Left ventricle myocardium inferior (tissue), 1 donor: ENCODE measurements around the gene RBM15. TPM values are rescaled to one million over a fixed set of nuclear protein-coding genes. Genes with fewer than 3 reads are reported as not detected.

ENCODE experiments used
- DNase-seq: peaks from one replicate; pipeline ENCODE4 v3.0.0-alpha.2; 2020
- H3K27ac ChIP-seq: fragments of 200-600 bp; replicated peaks from 2 replicates; pipeline ENCODE4 v1.8.0; 2021
- H3K27me3 ChIP-seq: fragments of 200-600 bp; 2 replicates; pipeline ENCODE4 v1.8.0; 2021; ENCODE audit warnings: low read depth
- H3K36me3 ChIP-seq: fragments of 200-600 bp; 2 replicates; pipeline ENCODE4 v1.8.0; 2021
- H3K4me1 ChIP-seq: fragments of 200-600 bp; 2 replicates; pipeline ENCODE4 v1.8.0; 2021
- H3K4me3 ChIP-seq: fragments of 200-600 bp; 2 replicates; pipeline ENCODE4 v1.8.0; 2021; ENCODE audit warnings: mild to moderate bottlenecking, moderate library complexity
- H3K9me3 ChIP-seq: fragments of 200-600 bp; replicated peaks from 2 replicates; pipeline ENCODE4 v1.8.0; 2021
- CTCF ChIP-seq: fragments of 200-600 bp; IDR thresholded peaks from 2 replicates; pipeline ENCODE4 v1.8.0; 2021; ENCODE audit warnings: antibody characterized with exemption, mild to moderate bottlenecking, borderline replicate concordance
- intact Hi-C: fragments of 100-400 bp; cut with micrococcal nuclease; formaldehyde crosslinking; loops from one replicate; pipeline ENCODE4 v1.11.0; 2022
- total RNA-seq: library from RNA; stranded (reverse); fragmentation: NEBNext Ultra II Directional; extraction: Animal tissue kit (Norgen Biotek cat#: 25700); gene quantifications from one replicate; pipeline ENCODE4 v1.2.1, GENCODE V29; 2021
- donor health status: DM: no; HTN: yes; CAD: no; lungs with severe emphysema.

RBM15 gene
- total RNA-seq, 1 donor from 2014 or later: 12.6 TPM

- peaks cover 87% of the 10 kb centered on the region for H3K4me1 ChIP-seq
These were observed 961 bp downstream of the RBM15 start for GRCh38 chr1:110340207-110340468.

DNA sequence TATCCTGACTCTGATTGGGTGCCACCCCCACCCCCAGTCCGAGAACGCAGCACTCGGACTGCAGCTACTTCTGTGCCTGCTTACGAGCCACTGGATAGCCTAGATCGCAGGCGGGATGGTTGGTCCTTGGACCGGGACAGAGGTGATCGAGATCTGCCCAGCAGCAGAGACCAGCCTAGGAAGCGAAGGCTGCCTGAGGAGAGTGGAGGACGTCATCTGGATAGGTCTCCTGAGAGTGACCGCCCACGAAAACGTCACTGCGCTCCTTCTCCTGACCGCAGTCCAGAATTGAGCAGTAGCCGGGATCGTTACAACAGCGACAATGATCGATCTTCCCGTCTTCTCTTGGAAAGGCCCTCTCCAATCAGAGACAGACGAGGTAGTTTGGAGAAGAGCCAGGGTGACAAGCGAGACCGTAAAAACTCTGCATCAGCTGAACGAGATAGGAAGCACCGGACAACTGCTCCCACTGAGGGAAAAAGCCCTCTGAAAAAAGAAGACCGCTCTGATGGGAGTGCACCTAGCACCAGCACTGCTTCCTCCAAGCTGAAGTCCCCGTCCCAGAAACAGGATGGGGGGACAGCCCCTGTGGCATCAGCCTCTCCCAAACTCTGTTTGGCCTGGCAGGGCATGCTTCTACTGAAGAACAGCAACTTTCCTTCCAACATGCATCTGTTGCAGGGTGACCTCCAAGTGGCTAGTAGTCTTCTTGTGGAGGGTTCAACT lies 2.1 kb downstream of the RBM15 start:
- Histone ChIP-seq H3K4me3 (peak overlapping the region; percentile 95), H3K27ac (peak overlapping the region; percentile 99), H3K36me3 (peaks cover 29% of the 10 kb centered on the region), H3K27me3 (no peaks in the 10 kb centered on the region), H3K4me1 (peaks cover 93% of the 10 kb centered on the region), H3K9me3 (no peaks in the 10 kb centered on the region)
- no peak for DNase-seq
- no peak for TF ChIP-seq CTCF
- intact Hi-C loops: no loop called here

More at GRCh38 chr1:110340207-110340468, 961 bp downstream of the RBM15 start:
- Histone ChIP-seq H3K27me3 (no peaks in the 10 kb centered on the region), H3K27ac (peak overlapping the region; percentile 99), H3K9me3 (no peaks in the 10 kb centered on the region), H3K36me3 (peaks cover 26% of the 10 kb centered on the region), H3K4me3 (peak overlapping the region; percentile 95)
- no peak for DNase-seq
- TF ChIP-seq CTCF: no peak
- intact Hi-C loops: no loop called here

DNA sequence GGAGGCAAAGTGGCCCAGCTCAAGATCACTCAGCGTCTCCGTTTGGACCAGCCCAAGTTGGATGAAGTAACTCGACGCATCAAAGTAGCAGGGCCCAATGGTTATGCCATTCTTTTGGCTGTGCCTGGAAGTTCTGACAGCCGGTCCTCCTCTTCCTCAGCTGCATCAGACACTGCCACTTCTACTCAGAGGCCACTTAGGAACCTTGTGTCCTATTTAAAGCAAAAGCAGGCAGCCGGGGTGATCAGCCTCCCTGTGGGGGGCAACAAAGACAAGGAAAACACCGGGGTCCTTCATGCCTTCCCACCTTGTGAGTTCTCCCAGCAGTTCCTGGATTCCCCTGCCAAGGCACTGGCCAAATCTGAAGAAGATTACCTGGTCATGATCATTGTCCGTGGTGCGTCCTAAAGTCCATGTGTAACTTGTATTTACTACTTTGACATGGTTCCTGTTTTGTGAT lies 2.7 kb downstream of the RBM15 start:
- H3K36me3 ChIP-seq: peaks cover 34% of the 10 kb centered on the region

GRCh38 chr1:110343249-110343648 lies 4.1 kb downstream of the RBM15 start:
- no peak for TF ChIP-seq CTCF
- peak overlapping the region; percentile 11 for H3K27ac ChIP-seq
- peak overlapping the region; percentile 95 for H3K4me3 ChIP-seq
- no peak for DNase-seq
- H3K27me3 ChIP-seq: no peaks in the 10 kb centered on the region
- intact Hi-C loops: no loop called here
- peaks cover 93% of the 10 kb centered on the region for H3K4me1 ChIP-seq
- no peaks in the 10 kb centered on the region for H3K9me3 ChIP-seq
- peaks cover 34% of the 10 kb centered on the region for H3K36me3 ChIP-seq

More for the DNA sequence above, 2.7 kb downstream of the RBM15 start:
- Histone ChIP-seq H3K4me1 (peaks cover 93% of the 10 kb centered on the region), H3K9me3 (no peaks in the 10 kb centered on the region), H3K27me3 (no peaks in the 10 kb centered on the region), H3K4me3 (peak overlapping the region; percentile 95), H3K27ac (peak overlapping the region; percentile 99)
- intact Hi-C loops: no loop called here
- TF ChIP-seq CTCF: no peak
- DNase-seq: no peak

DNA sequence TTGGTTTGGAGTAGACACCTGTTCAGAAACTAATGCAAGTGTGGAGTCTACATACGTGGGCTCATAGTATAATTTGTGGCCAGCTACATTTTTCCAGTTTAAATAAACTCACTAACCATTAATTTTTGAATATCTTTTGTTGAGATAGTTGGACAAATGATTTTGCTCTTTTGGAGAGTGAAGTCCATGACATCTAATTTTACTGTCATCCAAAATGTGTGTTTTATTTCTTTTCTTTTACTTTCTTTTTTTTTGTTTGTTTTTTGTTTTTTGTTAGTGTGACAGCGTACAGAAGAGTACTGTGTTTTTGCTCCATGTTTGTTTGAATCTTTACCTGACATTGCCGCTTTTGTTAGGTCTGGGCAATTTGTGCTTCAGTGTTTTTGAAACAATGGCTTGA lies 5.0 kb downstream of the RBM15 start:
- peak overlapping the region; percentile 95 for H3K4me3 ChIP-seq

More for the DNA sequence above, 5.0 kb downstream of the RBM15 start:
- no peak for TF ChIP-seq CTCF
- no peak for DNase-seq
- peaks cover 99% of the 10 kb centered on the region for H3K4me1 ChIP-seq
- H3K27me3 ChIP-seq: no peaks in the 10 kb centered on the region
- intact Hi-C loops: no loop called here
- peaks cover 34% of the 10 kb centered on the region for H3K36me3 ChIP-seq
- H3K27ac ChIP-seq: peak overlapping the region; percentile 11
- no peaks in the 10 kb centered on the region for H3K9me3 ChIP-seq
